CD4-positive, alpha-beta T cell treated with Interleukin-12 subunit alpha and Interleukin-12 subunit beta, for 1 hour (primary cell): ENCODE results near the gene LRP3.
"Not testable (repeated sequence)": the region's sequence is repeated elsewhere in the genome, so short reads cannot be mapped to it uniquely, and the experiment has no call there.

ENCODE experiments used
- DNase-seq: peaks from one replicate; pipeline ENCODE4 v3.0.0-alpha.2; 2020

The LRP3 gene

DNA sequence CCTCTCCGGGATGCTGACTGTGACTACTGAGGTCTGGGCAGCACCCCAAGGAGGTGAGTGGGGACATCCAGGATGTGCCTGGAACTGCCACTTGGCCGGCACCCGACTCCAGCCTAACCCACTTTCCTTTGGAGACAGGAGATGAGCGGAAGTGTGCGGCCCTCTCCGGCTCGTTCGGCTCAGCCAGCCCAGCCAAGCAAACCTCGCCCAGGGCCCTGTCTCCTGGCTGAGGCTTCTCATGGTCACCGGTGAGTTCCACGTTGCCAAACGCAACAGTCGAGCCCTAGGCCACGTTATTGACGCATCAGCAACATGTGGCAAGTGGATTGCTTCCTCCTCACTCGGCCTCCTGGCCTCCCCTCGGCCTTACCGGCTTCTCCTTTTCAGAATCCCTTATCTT, 26.0 kb downstream of the LRP3 start:
- DNase-seq, result no peak

DNA sequence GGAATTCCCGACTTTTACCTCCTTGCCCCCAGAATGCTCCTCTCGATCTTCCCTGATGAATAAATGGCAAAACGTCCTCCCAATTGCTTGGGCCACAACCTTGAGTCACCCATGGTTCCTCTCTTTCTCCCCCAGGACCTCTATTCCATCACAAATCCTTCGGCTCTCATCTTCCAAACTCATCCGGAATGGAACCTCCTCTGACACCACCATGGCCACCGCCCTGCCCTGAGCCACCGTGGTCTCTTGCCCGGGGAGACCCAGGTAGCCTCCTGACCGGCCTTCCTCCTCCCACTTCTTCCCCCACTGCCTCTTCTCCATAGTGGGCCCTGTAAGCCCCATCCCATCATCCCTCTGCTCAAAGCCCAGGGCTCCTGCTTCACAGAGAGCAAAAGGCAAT, 26.6 kb downstream of the LRP3 start:
- DNase-seq, result no peak

DNA sequence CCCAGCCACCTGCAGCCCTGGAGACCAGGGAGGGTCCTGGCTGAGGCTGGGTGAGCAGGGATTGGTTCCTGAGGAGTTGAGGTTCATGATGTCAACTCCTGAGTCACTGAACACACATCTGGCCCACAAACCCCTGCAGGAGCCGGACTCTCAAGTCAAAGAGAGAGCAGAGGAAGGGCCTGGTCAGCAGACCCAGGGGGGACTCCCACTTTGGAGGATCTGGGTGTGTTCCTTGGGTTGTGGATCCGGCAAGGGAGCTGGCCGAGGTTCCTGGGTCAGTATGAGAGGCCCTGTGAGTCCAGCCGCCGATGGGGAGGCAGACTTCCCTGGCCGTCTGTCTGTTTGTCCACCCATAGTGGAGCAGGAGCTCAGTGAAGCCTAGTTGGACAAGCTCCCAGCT, 27.5 kb downstream of the LRP3 start:
- DNase-seq, result no peak

DNA sequence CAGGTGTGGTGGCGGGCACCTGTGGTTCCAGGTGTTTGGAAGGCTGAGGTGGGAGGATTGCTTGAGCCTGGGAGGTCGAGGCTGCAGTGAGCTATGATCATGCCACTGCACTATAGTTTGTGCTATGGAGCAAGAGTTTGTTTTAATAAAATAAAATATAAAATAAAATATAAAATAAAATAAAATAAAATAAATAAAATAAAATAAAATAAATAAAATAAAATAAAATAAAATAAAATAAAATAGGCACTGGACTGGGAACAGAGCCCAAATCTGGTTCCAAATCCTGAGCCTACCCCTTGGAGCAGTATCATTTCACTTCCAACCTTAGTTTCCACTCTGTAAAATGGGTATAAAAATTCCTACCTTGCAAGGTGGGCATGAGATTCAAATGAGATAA, 28.1 kb downstream of the LRP3 start:
- not testable (repeated sequence) for DNase-seq

- no peak for DNase-seq
Measured at GRCh38 chr19:33224694-33225457, 30.7 kb downstream of the LRP3 start.

DNA sequence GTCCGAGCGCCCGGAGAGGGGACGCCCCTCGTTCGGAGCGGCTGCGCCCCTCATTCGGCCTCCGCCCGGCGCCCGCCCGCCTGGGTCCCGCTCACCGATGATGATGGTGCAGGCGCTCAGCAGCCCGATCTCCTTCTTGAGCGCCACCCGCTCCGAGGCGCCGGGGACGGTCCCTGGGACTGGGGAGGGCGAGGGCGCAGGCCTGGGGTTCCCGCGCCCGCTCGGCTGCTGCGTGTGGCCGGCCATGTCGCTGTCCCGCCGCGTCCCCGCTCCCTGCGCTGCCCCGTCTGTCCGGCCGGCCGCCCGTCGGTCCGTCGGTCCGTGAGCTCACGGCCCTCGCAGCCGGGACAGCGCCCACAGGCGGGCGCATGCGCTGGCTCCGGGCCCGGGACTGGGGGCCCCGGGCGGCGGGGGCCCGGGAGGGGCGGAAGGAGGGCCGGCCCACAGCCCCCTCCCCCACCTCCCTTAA, 31.4 kb downstream of the LRP3 start, which contains the start of gene SLC7A10:
Gene SLC7A10 (minus strand): TSS at position 393 of the 469 bp plus-strand sequence. CDS start 147 bp downstream, at position 246.
- DNase-seq, result no peak

GRCh38 chr19:33226550-33227241, 32.6 kb downstream of the LRP3 start:
- no peak for DNase-seq

GRCh38 chr19:33227242-33227650, 33.1 kb downstream of the LRP3 start:
- no peak for DNase-seq

DNA sequence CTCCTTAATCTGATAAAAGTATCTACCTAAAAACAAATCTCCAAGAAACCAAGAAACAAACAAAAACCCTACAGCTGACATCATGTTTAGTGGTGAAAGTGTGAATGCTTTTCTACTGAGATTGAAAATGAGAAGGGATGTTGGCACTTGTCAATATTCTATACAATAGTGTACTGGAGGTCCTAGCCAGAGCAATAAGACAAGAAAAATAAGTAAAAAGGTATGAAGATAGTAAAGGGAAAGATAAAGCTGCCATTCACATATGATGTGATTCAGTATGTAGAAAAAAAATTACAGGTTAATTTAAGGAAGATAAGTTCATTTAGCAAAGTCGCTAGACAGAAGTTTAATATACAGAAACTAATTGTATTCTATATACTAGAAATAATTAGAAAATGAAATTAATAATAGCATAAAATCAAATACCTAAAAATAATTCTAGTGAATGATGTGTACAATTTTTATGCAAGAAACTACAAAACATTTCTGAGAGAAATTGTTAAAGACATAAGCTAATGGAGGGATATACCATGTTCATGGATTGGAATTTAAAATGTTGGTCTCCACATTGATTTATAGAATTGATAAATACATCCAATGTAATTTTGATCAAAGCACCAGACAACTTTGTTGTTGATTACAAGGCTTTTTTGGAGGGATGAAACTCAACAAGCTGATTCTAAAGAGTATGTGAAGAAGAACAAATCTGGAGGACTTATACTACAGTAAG, 33.9 kb downstream of the LRP3 start:
- no peak for DNase-seq

GRCh38 chr19:33229962-33230361, 35.8 kb downstream of the LRP3 start:
- no peak for DNase-seq

GRCh38 chr19:33231511-33231910, 37.4 kb downstream of the LRP3 start:
- DNase-seq, result no peak

DNA sequence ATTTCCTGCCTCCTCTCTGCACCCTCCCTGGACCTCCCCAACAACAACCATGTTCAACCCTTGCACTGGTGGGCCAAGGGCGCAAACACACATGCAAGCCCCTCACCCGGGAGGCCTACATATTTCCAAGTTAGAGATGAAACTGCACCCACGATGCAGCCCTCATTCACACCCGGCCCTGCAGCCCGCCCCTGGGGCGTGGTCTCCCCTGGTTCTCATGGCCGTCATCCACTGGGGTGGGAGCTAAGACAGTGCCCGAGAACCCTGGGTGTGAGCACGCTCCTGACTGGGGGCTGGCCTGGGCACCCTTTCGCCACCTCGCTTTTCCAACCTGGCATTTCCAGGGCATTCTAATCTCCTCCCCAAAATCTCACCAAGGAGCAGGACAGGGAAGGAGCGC, 38.5 kb downstream of the LRP3 start:
- DNase-seq, result no peak

DNA sequence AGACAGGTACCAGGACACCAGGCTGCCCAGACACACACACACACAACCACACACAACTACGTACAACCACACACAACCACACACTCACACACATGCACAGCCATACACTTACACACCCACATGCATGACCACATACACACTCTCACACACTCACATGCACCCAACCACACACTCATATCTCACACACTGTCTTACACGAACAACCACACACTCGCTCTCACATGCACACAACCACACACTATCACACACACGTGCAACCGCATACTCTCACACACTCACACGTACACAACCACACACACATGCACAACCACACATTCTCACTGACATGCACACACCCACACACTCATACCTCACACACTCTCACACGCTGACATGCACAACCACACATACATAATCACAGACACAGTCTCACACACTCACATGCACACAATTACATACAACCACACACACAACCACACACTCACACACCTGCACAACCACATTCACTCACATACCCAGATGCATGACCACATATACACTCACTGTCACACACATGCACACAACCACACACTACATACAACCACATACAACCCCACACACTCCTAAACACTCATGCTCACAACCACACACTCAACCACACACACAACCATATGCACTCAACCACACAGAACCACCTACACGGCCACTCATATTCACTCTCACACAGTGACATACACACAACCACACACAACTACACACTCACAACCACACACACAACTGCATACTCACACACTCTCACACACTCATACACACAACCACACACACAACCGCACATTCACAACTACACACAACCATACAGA, 39.1 kb downstream of the LRP3 start:
- no peak for DNase-seq

DNA sequence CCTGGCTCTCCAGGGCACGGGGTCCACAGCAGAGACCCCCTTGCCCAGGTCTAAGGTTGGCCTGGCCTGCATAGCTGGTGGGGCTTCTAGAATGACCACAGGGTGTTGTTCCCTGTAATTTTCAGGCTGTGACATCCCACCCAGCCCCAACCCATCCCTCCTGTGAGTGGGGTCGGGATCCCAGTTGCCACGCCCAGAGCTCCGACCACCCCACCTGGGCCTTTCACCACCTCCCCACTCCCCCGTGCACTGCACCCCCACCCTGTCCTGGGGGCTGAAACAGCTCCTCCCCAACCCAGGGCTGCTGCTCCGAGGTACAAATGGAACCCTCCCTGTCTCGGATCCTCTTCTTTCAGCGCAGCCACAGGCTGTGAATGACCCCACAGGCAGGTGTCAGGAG, 40.0 kb downstream of the LRP3 start:
- no peak for DNase-seq

DNA sequence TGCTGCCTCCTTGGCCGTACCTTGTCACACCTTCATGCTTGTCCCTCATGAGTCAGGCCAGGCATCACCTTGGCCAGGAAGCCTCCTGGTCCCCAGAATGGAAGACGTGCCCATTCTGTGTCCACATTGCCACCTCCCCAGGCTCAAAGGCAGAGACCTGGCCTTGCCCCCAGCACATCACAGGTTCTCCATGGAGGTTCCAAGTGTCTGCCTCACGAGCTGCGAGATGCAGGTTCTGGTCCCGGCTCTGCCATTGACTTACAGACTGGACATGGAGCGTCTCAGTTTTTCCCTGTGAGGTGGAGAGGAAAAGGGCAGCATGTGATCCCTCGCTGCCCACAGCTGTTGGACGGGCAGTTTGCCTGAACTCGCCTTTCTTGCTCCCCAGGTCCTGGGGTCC, 40.6 kb downstream of the LRP3 start:
- DNase-seq, result no peak

- peak; percentile 76 for DNase-seq
Measured at GRCh38 chr19:33235269-33235995, 41.3 kb downstream of the LRP3 start.

DNA sequence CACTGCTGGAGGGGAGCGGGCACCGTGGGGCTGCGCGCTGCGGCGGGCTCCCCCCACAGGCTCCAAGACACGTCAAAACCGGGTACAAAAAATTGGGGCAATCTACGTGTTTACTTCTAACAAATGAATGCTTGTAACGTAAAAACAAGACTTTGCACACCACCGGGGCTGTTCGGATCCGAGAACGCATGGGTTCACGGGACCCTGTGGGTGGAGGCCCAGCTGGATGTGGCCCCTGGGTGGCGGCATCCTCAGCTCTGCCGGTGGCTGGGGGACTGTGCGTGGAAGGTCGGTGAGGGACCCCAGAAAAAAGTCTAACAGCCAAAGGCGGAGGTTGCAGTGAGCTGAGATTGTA, 41.8 kb downstream of the LRP3 start:
- no peak for DNase-seq

DNA sequence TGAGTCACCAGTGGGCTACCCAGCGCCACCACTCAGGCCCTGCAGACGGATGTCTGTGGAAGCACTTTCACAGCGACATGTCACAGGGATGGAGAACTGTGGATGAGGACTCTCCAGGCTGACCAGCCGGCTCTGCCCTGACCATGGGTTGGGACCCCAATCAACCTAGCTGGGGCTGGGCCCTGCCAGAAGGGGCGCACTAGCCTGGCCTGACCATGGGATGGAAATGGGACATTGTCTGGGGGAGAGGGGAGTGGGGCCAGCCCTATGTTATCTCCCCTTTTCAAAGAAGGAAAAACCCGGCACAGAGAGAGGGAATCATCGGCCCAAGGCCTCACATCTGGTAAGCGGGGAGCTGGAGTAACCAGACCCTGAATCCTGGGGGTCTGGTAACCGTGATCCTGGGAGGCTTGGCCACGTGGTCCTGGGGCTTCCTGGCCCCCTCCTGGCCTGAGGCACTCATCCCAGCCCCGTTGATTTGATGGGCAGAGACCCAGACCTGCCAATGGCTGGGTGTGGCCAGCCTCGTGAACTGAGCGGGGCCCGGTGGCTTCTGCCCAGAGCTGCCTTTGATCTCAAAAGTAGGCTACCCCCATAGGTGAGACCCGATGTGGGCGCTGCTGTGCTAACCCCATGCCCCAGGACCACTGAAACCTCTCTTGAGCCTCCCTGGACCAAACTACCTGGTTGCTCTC, 42.7 kb downstream of the LRP3 start:
- no peak for DNase-seq

- DNase-seq, result no peak
Measured at GRCh38 chr19:33238481-33239149, 44.5 kb downstream of the LRP3 start.

DNA sequence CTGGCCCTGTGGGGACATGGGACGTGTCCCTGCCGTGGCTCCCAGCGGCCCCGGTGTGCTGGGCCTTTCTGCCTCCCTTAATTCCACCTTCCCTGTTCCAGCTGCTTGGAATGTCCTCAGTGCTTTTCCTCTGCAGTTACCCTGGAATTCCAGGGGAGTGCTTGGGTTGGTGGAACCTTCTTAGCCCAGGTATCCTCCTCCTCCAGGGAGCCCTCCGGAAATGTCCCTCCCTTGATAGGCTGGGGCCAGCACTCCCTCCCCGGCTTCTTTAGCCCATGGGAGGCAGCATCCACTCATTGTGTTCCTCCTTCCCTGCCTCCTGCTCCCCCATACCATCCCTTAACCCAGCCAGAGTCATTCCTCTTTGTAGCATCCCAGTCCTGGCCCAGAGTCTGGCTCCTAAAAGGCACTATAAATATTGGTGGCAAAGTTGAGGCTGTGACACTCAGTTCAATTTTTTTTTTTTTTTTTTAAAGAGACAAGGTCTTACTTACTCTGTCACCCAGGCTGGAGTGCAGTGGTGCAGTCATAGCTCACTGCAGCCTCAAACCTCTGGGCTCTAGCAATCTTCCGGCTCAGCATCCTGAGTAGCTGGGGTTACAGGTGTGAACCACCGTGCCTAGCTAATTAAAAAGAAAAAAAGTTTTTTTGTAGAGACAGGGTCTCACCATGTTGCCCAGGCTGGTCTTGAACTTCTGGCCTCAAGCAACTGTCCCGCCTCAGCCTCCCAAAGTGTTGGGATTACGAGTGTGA, 45.3 kb downstream of the LRP3 start:
- DNase-seq, result peak; percentile 28
